ENCODE results near the gene CNNM3.
"Not testable (repeated sequence)": the region's sequence is repeated elsewhere in the genome, so short reads cannot be mapped to it uniquely, and the experiment has no call there.

CNNM3 gene

DNA sequence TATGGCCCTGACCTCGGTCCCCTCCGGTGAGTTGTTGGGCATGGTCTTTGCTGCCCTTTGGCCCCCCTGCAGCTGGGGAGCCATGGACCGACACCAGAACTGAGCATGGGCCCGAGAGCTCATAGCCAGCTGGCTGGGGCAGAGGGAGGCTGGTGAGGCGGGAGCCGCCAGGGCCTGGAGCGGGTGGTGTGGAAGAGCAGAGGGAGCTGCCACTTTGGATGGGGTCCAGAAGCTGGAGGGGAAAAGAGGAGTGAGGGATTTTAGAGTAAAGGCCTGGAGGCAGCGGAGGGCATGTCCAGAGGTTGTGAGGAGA is 16.5 kb upstream of the CNNM3 start:
- DNase-seq: no peak

DNA sequence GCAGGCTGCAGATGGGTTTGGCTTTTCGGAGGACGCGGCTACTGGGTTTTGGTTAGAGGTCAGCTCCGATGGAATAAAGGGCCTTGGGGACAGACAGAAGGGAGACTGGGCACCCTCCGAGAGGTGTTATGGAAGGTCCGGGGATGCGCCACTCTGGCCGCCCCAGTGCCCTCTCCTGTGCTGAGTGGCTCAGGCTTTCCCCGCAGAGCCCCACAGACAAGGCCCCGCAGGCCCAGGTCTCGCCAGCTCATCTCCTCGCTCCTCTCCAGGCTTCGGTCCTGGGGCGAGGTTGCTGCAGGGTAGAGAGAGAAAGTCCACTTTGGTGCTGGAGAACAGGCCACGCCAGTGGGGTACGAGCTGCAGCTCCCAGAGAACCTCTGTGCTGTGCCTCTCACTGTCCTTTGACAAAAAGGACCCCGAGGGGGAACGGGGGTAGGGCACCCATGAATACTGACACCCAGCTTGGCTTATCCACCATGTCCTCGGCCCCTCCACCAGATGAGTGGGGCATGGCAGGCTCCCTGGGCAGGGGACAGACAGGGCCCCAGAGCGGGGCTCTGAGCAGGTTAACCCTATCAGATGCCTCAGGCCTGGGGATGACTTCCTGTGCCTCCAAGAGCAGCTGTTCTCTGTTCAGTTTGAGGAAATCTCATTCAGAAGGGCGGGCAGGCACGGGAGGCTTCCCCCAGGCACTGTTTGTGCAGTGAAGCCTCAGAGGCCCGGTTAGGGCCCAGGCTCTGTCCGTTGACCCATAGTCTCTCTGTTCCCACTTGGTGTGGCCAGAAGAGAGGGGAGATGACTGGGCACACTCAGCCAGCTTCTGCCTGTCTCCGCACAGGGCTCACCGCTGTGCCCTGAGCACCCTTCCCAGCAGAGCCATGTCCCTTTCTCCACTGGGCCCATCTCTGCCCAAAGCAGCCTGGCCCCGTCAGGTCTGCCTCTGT is 15.7 kb upstream of the CNNM3 start:
- no peak for DNase-seq

DNA sequence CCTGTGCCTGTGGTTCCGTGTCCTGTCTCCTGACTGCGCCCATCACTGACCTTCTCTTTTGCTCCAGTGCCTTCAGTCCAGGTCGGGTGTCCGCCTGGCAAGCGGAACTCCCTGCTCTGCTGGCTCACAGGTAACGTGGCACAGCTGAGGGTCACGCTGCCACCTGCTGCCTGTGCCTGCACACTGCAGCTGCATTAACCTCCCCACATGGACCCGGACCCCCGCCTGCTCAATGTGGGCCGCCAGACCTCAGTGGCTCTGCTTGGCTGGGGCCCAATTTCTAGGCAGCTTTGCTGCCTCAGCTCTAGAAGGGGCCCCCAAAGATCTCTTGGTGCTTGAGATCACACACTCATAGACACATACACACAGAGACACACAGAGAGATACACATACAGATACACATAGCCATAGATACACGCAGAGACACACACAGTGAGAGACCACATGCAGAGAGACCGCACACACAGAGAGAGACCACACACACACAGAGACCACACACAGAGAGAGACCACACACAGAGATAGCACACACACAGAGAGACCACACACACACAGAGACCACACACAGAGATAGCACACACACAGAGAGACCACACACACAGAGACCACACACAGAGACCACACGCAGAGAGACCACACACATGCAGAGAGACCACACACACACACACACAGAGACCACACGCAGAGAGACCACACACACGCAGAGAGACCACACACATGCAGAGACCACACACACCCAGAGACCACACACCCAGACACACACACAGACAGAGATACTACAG is 14.9 kb upstream of the CNNM3 start:
- peak; percentile 72 for DNase-seq

DNA sequence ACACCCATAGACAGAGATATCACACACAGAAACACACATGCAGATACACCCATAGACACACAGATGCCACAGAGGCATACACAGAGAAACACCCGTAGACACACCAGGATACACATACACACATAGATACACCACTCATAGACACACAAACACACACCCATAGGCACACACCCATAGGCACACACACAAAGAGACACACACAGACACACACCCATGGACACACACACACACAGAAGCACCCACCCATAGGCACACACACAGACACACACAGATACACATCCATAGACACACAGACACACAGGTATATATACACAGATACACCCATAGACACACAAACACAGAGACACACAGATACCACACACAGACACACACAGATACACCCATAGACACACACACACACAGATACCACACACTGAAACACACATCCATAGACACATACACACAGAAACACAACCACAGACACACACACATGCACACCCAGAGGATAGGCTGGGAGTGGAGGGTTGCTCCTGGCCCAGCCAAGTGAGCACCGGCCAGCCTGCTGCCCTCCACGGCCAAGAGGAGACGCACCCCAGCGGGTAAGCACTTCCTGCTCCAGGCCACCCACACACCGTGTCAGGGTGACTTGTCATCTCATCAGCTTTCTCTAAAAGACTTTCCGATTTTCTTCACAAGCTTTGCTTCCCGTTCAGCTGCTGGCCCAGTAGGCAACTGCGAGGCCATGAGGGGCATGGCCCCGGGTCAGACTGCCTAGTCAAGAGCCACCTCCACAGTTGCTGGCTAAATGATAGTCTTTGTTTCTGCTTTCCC is 14.1 kb upstream of the CNNM3 start:
- DNase-seq: peak in 1 of 2 donors; percentile 32

DNA sequence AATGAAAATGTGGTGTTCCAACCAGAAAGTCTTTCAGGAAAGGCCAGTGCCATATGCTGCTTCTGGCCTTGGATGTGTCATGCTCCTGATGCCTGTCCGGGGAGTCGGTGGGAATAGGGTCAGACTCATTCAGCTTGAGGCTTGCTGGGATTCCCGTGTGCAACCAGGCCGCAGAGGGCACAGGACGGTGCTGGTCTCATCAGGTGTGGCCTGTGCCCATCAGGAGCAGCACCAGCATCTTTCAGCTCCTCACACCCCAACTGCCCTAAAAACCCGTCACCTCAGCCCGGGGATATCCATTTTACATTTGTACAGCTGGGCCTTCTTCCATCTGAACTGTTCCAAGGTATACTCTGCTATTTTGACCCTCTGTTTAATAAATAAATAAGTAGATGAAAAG is 13.3 kb upstream of the CNNM3 start:
- DNase-seq: no peak

DNA sequence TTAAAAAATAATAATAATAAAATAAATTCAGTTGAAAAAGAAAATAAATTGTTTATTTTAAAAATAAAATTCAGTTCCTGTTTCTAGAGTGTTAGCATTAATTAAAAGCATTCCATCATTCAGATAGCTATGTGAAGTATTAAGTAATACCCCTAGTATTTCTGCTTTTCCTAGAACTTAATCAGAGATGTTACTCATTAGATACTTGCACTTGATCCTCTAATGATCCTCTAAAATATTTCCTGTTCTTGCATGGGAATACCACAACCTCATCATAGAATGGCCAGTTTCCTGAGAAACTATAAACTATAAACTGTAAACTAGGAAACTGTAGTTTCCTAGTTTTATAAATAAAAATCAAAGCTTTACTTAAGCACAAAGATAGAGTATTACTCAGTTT is 11.1 kb upstream of the CNNM3 start:
- DNase-seq: no peak

DNA sequence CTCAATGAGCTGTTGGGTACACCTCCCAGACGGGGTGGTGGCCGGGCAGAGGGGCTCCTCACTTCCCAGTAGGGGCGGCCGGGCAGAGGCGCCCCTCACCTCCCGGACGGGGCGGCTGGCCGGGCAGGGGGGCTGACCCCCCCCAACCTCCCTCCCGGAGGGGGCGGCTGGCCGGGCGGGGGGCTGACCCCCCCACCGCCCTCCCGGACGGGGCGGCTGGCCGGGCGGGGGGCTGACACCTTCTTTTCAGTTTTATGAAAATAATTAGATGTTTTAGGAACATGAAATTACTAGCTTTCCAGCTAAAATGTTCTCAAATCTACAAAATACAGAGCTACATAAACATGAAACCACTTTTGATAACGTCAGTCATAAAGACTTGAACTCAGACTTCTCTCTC is 10.1 kb upstream of the CNNM3 start:
- DNase-seq: not testable (repeated sequence)

DNA sequence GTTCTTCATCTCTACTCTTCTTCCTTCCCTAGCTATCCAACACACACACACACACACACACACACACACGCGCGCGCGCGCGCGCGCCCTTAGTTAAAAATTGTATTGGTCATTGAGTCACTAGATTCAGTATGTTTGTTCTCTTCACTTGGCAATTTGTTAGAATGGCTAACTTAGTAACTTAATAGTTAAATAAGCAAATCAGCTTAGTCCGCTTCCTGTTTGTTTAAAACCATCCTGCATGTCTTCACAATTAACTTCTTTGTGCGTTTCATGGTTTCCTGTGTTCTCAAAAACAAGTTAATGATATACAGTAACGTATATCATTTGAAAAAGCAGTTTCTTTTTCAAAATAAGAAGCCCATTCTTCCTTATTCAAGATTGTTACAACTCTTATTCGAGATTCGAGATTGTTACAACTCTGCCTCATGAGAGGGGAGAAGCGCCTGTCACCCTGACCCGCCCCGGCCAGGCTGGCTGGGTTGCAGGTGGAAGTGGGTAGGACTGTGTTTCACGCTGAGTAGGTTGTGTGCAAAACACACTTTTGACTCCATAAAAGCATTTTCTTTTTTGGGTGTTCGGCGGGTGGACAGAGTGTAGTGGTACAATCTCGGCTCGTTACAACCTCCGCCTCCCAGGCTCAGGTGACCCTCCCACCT is 9.5 kb upstream of the CNNM3 start:
- DNase-seq: peak; percentile 25 to 55

DNA sequence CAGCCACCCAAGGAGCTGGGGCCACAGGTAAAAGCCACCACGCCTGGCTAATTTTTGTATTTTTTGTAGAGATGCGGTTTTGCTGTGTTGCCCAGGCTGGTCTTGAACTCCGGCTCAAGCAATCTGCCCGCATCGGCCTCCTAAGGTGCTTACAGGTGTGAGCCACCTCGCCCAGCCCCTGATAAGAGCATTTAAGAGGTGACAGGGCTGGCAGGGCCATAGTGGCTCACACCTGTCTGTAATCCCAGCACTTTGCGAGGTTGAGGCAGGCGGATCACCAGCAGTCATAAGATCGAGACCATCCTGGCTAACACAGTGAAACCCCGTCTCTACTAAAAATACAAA is 9.0 kb upstream of the CNNM3 start:
- no peak for DNase-seq

DNA sequence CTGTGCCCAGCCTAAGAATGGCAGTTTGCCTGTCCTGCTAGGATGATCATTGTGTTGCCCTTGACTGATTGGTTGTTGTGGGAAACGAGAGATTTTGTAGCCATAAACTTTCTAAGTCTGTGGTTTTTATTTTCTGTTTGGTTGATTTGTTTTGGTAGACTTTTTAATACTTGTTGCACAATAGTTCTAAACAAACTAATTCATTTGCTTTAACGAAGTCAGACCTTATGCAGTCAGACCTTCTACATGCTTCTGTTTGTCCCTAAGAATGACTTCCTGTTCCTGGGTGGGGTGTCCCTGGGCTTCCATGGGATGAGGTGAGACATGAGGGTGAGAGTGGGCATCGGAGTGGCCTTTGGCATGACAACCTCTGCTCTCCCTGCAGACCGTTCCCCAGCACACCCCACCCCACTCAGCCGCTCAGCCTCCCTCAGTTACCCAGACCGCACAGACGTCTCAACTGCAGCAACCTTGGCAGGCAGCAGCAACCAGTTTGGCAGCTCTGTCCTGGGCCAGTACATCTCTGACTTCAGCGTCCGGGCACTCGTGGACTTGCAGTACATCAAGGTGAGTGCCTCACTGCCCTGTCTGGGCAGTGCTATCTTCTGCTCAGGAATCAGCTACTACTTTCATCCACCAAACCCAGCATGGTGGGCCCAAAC is 7.8 kb upstream of the CNNM3 start:
- no peak for DNase-seq

DNA sequence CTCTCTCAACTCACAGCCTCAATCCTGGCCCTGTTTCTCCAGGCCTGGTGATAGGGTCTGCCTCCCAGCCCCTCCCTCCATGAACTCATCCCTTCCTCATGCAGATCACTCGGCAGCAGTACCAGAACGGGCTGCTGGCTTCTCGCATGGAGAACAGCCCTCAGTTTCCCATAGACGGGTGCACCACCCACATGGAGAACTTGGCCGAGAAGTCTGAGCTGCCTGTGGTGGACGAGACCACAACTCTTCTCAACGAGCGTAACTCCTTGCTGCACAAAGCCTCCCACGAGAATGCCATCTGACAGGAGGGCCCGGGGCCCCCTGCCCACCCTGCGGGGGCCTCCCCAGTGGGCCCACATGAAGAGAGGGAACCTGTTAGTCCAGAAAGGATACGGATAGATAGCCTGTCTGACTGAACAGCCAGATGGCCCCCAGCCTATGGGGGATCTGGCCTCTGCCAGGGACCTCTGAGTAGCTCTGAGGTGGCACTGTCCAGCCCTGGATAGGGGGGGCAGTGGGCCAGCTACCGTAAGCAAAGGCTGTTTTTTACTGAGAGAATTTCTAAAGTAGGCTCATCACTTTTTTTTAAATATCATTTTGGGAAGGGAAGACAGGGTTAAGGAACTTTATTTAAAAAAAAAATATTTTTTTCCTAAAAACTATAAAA is 6.7 kb upstream of the CNNM3 start:
- DNase-seq: no peak

DNA sequence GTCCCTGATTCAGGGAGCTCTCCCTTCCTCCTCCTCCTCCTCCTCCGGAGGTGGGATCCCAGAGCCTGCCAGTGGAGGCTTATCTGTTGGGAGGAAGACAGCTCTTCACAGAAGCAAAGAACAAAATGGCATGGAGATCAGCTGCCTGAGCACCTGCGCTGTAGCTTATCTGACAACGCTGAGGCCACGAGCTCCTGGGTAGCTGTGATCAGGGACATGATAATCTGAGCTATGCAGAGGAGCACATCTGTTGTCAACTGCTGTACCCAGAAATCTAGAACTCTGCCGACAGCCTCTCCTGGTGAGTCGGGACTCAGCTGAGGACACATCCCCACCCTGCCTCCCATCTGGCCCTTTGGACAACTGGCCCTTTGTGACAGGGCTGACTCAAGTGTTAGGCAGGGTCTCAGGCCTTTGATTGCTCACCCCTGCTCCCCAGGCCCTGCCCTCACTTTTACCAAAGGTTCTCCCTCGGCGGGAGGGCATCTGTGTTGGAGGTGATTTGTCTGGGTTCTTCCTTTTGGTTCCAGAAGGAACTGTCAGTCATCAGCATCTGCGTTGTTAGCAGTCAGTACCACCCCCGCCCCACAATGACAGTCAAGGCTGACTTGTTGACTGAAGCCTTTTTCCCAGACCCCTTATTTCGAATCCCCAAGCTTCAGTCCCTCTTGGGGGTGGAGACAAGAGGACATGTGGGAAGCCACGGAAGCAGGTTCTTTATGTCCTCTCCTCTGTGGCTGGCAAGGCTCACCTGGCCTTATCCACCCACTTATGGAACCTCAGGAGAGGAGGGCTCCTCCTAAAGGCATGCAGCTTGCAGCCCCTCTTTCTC is 5.9 kb upstream of the CNNM3 start:
- no peak for DNase-seq

DNA sequence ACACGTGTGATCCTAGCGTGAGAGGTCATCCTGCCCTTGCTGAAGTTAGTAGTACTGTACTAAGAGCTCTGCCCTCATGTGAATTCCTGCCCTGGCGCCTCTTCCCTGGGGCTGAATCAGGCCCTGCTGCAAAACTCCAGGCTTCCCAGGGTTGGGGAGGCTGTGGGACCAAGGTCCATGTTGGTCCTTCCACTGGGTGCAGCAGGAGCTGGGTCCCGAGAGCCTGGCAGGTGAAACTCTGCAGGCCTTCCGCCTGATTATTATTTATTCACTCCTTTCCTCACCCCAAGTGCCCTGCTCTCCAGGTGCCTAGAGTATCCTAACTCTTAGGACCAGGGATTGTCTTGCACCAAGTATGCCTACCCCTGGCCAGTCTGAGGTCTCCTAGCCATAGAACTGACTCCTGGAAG is 5.3 kb upstream of the CNNM3 start:
- no peak for DNase-seq

DNA sequence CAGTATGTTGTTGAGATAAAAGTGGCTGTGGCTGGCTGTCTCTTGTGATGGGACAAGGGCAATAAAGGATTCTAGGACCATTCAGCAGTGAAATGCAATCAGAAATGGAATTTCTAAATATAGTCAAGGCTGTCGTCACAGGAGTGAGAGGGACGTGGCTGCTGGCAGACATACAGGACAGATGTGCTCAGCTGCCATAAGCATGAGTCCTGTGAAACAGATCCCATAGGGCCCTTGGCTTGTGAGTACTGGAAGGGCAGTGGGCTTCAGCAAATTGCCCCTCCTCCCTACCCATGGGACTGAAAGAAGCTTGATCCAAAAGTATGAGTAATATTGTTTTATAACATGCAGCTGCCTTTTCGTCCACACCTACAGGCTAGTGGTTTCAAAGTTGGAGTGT is 4.2 kb upstream of the CNNM3 start:
- DNase-seq: no peak

DNA sequence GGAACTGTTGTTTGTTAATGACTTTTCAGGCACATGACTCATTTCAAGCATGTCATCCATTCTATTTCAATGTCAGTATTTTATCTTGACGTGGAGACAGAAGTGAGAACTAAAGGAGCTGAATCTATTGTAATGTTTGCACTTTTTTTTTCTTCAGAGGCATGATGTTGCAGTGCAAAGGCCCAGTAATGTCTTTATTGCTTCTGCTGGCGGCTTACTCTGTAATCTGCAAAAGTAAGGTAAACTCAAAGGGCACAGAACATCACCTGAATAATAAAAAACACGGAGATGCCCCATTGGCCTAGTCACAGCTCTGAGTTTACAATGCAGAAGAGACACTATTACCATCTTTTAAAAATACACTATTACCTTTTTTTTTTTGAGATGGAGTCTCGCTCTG is 2.4 kb upstream of the CNNM3 start:
- DNase-seq: no peak

DNA sequence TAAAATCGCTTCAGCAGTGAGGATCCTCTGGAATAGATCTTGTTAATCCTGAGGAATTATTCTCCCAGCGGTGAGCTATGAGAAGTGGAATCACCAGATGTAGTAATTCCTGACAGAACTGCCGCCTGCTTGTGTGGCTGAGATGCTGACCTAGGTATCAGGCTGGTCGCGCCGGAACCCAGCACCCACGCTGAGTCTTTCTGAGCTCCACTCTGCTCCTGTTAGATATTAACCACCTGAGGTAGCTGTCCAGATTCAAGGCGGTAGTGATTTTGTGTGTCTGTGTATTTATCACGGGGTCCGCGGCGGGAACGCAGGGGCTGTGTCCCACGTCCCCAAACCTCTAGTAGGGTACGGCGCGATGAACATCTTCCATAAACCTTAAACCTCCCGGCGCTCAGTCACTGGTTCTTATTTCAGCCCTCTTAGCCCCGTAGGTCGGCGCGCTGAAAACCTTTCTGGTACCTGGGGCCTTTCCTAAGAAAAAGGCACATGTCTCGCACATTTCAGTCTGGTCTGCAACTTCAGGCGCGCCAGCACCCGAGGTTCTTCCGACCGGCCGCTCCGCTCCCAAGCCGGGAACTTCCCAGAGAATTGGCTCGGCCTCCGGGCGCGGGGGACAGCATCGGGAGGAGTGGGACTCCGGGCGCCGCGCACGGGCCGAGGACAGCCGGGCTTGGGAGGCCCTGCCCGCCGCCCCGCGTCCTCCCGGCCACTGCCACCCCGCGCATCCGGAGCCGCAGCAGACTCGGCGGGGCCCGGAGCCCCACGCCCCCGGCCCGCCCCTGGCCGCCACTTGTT is 542 bp upstream of the CNNM3 start:
- no peak for DNase-seq

DNA sequence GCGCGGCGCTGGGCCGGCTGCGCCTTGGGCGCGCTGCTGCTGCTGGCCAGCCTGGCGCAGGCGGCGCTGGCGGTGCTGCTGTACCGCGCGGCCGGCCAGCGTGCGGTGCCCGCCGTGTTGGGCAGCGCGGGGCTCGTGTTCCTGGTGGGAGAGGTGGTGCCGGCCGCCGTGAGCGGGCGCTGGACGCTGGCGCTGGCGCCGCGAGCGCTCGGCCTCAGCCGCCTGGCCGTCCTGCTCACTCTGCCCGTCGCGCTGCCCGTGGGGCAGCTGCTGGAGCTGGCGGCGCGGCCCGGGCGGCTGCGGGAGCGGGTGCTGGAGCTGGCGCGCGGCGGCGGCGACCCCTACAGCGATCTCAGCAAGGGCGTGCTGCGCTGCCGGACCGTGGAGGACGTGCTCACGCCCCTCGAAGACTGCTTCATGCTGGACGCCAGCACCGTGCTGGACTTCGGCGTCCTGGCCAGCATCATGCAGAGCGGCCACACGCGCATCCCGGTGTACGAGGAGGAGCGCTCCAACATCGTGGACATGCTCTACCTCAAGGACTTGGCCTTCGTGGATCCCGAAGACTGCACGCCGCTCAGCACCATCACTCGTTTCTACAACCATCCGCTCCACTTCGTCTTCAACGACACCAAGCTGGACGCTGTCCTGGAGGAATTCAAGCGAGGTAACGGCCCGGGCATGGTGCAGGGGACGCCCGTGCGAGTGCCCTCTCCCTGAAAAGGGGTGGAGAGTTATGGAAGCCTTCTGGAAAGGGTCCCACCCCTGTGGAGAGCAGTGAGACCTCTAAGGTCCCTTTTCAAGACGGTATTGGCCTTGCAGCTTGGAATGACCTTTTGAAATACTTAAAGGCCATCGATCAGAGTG is 1.0 kb downstream of the CNNM3 start:
- DNase-seq: no peak

DNA sequence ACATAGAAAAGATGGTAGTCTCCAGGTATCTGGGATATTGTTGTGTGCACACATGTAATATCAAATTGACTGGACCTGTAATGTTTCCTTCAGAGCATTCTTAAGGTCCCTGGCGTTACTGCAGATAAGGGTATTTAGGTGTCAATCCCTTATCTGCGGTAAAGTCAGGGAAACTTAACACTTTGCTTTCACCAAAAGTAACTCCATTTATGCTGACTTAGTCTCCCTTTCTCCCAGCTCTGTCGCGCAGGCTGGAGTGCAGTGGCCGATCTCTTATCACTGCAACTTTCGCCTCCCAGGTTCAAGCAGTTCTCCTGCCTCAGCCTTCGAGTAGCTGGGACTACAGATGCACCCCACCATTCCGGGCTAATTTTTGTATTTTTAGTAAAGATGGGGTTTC is 1.8 kb downstream of the CNNM3 start:
- no peak for DNase-seq

Measured in CD4-positive, alpha-beta T cell treated with Interleukin-4 for 1 hour (primary cell).